GM10266 (cell line): Measurements from ENCODE around the gene SLAMF6.
"Not testable (repeated sequence)": the region's sequence is repeated elsewhere in the genome, so short reads cannot be mapped to it uniquely, and the experiment has no call there.

ENCODE experiments used
- DNase-seq: peaks from one replicate; pipeline ENCODE4 v3.0.0; 2012; ENCODE audit errors: extremely low spot score
- CTCF ChIP-seq: IDR thresholded peaks from 2 replicates; pipeline ENCODE4 v1.5.1; 2012; ENCODE audit warnings: mild to moderate bottlenecking, low read depth; ENCODE audit not compliant: control insufficient read depth, insufficient read depth; ENCODE audit errors: missing control alignments

Gene SLAMF6

GRCh38 chr1:160486453-160486852 is 36.6 kb downstream of the SLAMF6 start:
- no peak for TF ChIP-seq CTCF

DNA sequence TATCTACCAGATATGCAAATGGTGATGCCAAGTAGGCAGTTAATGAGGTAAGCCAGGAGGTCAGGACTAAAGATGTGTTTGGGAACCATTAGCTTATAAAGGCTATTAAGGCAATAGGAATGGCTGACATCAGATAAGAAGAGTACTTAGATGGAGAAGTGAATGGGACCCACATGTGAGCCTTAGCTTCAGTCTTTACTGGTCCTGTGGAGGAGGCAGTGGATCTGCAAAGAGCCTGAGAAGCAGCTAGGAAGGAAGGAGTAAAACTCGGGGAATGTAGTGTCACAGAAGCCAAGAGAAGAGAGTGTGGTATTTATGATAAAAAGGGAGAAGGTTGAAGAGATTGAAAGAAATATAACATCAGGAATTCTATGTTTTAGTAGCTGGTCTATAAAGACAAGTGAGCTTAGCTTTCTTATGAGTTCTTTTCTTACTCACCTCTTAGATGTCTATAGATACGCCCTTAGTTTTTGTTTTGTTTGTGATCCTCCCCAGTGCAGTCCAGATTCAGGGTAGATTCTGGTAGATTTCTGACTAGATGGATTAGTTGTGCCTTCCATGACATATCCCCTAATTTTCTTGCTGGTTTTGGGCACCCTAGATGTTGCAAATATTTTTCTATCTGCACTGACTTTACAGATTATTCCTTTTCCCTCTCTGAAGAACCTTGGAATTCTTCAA is 39.4 kb downstream of the SLAMF6 start:
- TF ChIP-seq CTCF: no peak
- DNase-seq: no peak

More at GRCh38 chr1:160486453-160486852, 36.6 kb downstream of the SLAMF6 start:
- DNase-seq: no peak

GRCh38 chr1:160481979-160482596 is 41.0 kb downstream of the SLAMF6 start:
- no peak for DNase-seq
- TF ChIP-seq CTCF: no peak

GRCh38 chr1:160480781-160481180 is 42.3 kb downstream of the SLAMF6 start:
- DNase-seq: not testable (repeated sequence)

DNA sequence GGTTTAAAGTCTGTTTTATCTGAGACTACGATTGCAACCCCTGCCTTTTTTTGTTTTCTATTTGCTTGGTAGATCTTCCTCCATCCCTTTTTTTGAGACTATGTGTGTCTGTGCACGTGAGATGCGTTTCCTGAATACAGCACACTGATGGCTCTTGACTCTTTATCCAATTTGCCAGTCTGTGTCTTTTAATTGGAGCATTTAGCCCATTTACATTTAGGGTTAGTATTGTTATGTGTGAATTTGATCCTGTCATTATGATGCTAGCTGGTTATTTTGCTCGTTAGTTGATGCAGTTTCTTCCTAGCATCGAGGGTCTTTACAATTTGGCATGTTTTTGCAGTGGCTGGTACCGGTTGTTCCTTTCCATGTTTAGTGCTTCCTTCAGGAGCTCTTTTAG is 44.0 kb downstream of the SLAMF6 start:
- not testable (repeated sequence) for DNase-seq

DNA sequence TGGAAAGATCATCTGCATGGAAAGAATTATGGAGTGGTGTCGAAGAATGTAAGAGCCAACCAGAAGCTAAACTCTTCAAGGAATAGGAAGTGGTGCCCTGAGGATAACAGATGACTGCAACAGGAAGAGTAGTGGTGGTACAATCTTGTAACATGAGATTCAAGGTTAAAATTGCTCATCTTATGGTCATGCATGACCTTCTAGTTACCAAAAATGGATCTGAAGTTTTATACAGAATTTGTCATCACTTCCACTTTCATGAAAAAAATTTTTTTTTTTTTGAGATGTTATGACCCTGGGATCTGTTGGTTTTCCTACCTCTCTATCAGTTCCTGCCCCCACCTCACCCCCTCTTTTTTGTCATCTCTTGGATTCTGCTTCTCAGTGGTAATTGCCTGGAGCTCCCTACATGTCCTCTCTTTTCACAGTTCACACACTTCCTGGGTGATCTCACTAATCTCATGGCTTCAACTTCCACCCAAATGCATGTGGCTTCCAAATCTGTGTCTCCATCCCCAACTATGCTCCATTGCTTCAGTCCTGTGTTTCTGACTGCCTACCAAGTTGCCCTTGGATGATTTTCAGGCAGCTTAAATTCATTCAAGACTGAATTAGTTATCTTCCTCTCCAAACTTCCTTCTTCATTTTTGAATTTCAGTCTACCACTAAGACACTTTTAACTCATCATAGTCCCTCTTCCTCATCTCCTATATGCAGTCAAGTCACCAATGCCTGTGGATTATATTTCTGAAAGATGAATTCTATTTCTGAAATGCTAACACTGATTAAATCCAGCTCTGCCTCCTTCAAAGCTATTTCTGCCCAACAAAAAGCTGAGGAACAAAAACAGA is 48.4 kb downstream of the SLAMF6 start:
- peak; percentile 26 for DNase-seq
- no peak for TF ChIP-seq CTCF

GRCh38 chr1:160472112-160472511 is 50.9 kb downstream of the SLAMF6 start:
- no peak for DNase-seq
- TF ChIP-seq CTCF: no peak

GRCh38 chr1:160471253-160471652 is 51.8 kb downstream of the SLAMF6 start:
- no peak for TF ChIP-seq CTCF

More at GRCh38 chr1:160471253-160471652, 51.8 kb downstream of the SLAMF6 start:
- DNase-seq: no peak
